ACC112 (cell line): ENCODE measurements around the gene KIAA0319L.

Experiments
- H2AFZ ChIP-seq: fragments of 200-600 bp; sonication (generic); one replicate; pipeline ENCODE4 v1.6.0; 2017; ENCODE audit warnings: antibody characterized with exemption, low read length; ENCODE audit not compliant: unreplicated experiment
- H3K27ac ChIP-seq: fragments of 200-600 bp; sonication (generic); 2 replicates; pipeline ENCODE4 v1.5.1; 2014; ENCODE audit warnings: low read depth, mild to moderate bottlenecking, antibody characterized with exemption, low read length, moderate library complexity
- H3K27me3 ChIP-seq: fragments of 200-600 bp; sonication (generic); 2 replicates; pipeline ENCODE4 v1.6.1; 2014; ENCODE audit warnings: mild to moderate bottlenecking, antibody characterized with exemption, low read length, moderate library complexity, mixed read lengths; ENCODE audit not compliant: insufficient read depth
- H3K36me3 ChIP-seq: fragments of 200-600 bp; sonication (generic); 2 replicates; pipeline ENCODE4 v1.6.1; 2016; ENCODE audit warnings: mild to moderate bottlenecking, antibody characterized with exemption, low read length, moderate library complexity, mixed read lengths; ENCODE audit not compliant: insufficient read depth
- H3K4me1 ChIP-seq: fragments of 200-600 bp; sonication (generic); one replicate; pipeline ENCODE4 v1.6.1; 2016; ENCODE audit warnings: low read length, mixed read lengths; ENCODE audit not compliant: insufficient read depth, unreplicated experiment, control insufficient read depth
- H3K4me3 ChIP-seq: fragments of 200-600 bp; sonication (generic); 2 replicates; pipeline ENCODE4 v1.5.1; 2014; ENCODE audit warnings: mild to moderate bottlenecking, low read depth, low read length
- H3K79me2 ChIP-seq: fragments of 200-600 bp; sonication (generic); one replicate; pipeline ENCODE4 v1.6.0; 2016; ENCODE audit warnings: low read length; ENCODE audit not compliant: control insufficient read depth, unreplicated experiment, insufficient read depth

Gene KIAA0319L

DNA sequence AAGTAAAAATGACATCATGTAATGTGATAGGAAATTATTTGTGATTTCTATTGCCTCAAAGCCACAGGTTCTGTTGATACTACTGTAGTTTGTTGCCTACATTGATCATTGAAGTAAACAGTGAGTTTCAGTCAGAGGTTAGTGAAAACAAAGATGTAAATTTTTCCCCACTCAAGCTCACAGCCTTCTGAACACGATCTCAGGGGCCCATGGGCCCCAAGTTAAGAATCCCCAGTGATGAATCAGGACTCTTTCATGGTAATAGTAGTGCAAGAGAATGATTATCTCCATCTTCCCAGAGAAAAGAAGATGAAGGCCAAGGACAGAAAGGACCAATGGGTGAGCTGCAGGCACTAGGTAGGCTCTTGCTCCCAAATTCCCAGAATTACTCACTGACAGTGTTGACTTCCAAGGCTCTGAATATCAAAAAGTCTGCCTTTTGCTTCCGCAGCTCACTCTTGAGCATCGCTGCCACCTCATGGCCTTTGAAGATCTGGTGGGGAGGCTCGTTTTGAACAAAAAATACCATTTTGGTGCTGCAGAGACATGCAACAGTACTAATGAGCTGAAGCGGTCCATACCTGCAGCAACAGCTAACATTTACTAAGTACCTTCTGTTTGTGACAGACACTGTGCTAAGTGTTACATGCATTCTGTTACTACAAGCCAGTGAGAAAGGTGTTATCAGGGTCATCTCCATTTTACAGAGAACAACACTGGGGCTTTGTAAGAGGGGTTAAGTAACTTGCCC is 113.3 kb downstream of the KIAA0319L start:
- H3K4me3 ChIP-seq, result no peak overlapping the region
- H3K27ac ChIP-seq, result no peak overlapping the region
- H3K36me3 ChIP-seq, result 0 out of 2 replicates have a peak, but pooled peaks cover 3% of the 10 kb centered on the region
- peaks cover 16% of the 10 kb centered on the region for H3K4me1 ChIP-seq
- no peaks in the 10 kb centered on the region for H3K79me2 ChIP-seq
- no peak overlapping the region for H2AFZ ChIP-seq
- no peaks in the 10 kb centered on the region for H3K27me3 ChIP-seq

DNA sequence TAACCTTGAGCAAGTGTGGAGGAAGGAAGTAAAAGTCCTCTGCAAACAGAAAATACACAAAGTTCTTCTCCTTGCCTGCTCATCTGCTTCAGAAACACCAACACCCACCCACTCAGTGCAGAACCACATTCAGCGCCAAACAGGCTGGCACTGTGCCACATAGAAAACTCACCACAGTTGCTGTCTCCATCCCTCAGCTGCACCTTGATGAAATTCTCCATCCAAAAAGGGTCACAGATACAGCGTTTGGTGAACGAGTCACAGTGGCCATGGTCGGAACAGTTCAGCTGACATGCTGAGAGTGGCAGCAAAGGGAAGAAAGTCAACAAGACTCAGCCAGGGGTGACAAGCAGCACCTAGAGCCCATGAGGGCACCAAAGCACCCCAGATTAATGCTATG is 114.5 kb downstream of the KIAA0319L start:
- Histone ChIP-seq H3K4me3 (no peak overlapping the region), H3K36me3 (0 out of 2 replicates have a peak, but pooled peaks cover 3% of the 10 kb centered on the region)

DNA sequence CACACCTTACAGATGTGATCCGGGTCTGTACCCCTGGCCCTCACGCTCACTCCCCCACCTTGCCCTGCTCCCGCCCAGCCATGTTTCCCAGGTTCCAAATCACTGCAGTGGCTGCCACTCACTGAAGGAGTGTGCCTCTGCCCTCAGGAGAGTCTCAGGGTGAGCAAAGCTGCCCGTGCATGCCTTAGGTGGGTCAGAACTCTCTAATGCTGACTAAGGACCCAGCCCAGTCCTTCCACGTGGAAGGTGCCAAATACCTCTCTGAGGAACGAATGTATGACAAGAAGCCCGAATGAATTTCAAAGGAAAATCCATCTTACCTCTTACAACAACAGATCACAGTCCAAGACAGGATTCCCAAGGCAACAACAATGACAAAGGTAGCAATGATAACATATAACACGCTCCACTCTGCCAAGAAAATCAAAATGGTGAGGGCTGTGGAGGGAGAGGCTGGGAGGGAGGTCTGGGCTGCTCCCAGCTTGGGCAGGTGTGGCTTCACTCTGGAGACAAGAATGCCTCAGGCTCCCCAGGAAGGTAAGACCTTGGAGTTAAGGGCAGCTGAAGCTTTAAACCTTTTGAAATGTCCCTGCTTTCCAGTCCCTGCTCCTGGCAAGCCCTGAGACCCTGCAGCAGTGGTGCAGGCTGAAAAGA is 115.2 kb downstream of the KIAA0319L start:
- H3K27ac ChIP-seq, result no peak overlapping the region
- H3K79me2 ChIP-seq, result no peaks in the 10 kb centered on the region
- H3K4me1 ChIP-seq, result no peaks in the 10 kb centered on the region
- no peak overlapping the region for H2AFZ ChIP-seq
- H3K27me3 ChIP-seq, result no peaks in the 10 kb centered on the region
- H3K4me3 ChIP-seq, result no peak overlapping the region
- 0 out of 2 replicates have a peak, but pooled peaks cover 3% of the 10 kb centered on the region for H3K36me3 ChIP-seq

More for the DNA sequence above, 114.5 kb downstream of the KIAA0319L start:
- H3K4me1 ChIP-seq, result peaks cover 6% of the 10 kb centered on the region
- H3K27ac ChIP-seq, result no peak overlapping the region
- no peak overlapping the region for H2AFZ ChIP-seq
- no peaks in the 10 kb centered on the region for H3K79me2 ChIP-seq
- H3K27me3 ChIP-seq, result no peaks in the 10 kb centered on the region

DNA sequence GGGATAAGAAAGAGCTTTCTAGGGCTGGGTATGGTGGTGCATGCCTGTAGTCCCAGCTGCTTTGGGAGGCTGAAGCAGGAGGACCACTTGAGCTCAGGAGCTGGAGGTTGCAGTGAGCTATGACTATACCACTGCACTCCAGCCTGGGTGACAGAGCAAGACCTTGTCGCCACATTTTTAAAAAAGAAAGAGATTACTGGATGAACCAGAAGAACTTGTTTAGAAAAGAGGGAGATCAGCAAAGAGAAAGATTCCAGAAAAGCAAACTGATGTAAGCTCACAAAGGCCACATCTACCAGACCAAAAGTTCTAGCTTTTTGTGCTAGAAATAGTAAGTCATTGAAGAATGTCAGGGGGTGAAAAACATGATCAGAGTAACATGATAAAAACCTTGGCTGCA is 117.6 kb downstream of the KIAA0319L start:
- H3K36me3 ChIP-seq, result 0 out of 2 replicates have a peak, but pooled peaks cover 3% of the 10 kb centered on the region
- no peak overlapping the region for H3K27ac ChIP-seq
- H3K79me2 ChIP-seq, result no peaks in the 10 kb centered on the region
- no peak overlapping the region for H3K4me3 ChIP-seq
- no peaks in the 10 kb centered on the region for H3K4me1 ChIP-seq
- no peak overlapping the region for H2AFZ ChIP-seq
- H3K27me3 ChIP-seq, result no peaks in the 10 kb centered on the region

DNA sequence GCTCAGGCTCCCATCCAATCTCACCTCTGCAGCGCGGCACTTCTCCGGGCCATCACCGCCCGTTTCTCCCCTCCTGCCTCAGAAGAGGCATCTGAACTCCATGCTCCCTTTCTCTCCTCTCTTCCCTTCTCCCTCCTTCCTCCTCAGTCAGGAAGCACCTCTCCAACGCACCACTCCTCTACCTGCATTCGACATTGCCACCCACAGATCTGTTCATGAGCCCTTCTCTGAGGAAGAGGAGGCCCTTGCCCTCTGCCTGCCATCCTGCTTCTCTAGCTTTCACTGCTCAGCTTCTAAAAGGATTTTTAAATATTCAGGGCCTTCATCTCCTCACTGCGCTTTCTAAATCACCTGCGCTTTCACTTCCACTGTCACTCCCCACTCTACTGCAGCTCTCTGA is 120.0 kb downstream of the KIAA0319L start:
- Histone ChIP-seq H3K27me3 (no peaks in the 10 kb centered on the region), H3K27ac (no peak overlapping the region), H3K4me3 (no peak overlapping the region), H3K36me3 (no peaks in the 10 kb centered on the region), H2AFZ (no peak overlapping the region), H3K4me1 (no peaks in the 10 kb centered on the region), H3K79me2 (no peaks in the 10 kb centered on the region)

DNA sequence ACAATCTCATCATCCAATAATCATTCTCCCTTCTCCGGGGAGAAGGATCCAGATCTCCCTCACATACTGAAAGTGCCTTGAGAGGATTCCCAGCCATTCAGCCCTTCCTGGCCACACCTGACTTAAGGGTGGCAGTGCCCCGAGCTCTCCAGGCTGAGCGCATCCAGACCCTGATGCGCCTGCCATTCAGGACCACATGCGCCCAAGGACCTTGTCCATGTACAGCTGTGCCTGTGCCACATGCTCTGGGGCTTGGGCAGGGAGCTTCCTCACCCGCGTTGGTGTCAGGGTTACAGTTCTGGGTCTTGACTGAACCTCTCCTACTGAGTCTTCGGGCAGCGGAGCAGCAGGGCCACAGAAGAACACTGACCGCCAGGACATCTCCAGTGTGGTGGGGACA is 121.1 kb downstream of the KIAA0319L start:
- Histone ChIP-seq H3K27me3 (no peaks in the 10 kb centered on the region), H3K4me3 (no peak overlapping the region), H2AFZ (no peak overlapping the region), H3K36me3 (no peaks in the 10 kb centered on the region), H3K4me1 (no peaks in the 10 kb centered on the region), H3K27ac (no peak overlapping the region), H3K79me2 (no peaks in the 10 kb centered on the region)

DNA sequence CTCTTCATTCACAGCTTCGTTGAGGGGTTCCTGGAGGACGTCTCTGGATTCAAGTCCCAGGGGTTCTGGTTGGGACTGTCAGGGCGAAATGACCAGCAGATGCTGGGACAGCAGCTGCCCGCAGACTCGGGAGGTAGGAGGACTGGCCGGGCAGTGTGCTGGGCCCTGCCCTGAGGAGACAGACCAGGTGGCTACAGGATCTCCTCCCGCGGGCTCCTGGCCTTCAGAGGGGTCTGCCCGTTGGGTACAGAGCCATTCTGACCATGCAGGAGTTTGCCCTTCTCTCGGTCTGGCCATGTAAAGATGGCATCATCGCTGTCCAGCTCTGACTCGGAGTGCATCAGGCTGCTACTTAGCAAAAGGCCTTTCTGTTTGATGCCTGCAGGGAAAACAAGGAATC is 122.5 kb downstream of the KIAA0319L start:
- no peaks in the 10 kb centered on the region for H3K79me2 ChIP-seq
- H3K4me3 ChIP-seq, result no peak overlapping the region
- H3K4me1 ChIP-seq, result no peaks in the 10 kb centered on the region
- H2AFZ ChIP-seq, result no peak overlapping the region
- H3K27me3 ChIP-seq, result no peaks in the 10 kb centered on the region
- no peaks in the 10 kb centered on the region for H3K36me3 ChIP-seq
- no peak overlapping the region for H3K27ac ChIP-seq

DNA sequence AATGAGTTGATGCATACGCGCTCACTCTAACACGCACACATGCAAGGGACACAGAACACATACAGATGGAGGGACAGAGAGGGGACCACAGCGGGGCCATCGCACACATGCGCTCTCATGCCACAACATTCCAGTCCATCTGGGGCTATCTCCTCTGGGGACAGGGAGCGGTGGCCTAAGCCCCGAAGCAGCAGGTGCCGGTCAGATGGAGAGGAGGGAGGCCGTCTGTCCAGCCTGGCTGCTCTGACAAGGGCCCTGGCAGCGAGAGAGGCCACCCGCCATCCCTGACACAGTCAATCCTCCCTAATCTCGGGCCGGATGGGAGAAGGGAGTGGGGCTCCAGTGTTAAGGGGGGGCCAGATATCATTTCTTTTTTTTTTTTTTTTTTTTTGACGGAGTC is 123.5 kb downstream of the KIAA0319L start:
- Histone ChIP-seq H3K4me1 (no peaks in the 10 kb centered on the region), H3K36me3 (no peaks in the 10 kb centered on the region)

DNA sequence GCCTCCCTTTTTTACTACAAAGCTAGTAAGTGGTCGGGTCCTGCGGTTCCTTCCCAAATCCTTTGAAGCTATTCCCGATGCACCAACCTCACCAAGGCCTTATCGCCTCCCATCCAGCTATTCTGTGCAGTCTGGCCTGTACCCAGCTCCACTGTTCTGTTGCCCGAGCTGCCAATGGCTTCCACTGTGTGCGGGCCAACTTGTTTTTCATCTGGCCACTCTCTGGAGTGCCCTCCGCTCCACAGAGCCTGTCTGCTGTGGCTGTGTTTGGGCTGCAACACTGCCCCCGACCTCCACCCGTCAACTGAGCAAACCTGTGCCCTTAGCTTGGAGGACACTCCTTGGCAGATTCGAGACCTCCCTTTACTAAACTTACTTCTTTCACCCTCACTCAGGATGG is 125.0 kb downstream of the KIAA0319L start:
- H3K27me3 ChIP-seq, result no peaks in the 10 kb centered on the region
- H3K27ac ChIP-seq, result no peak overlapping the region
- H3K4me1 ChIP-seq, result no peaks in the 10 kb centered on the region
- H3K79me2 ChIP-seq, result no peaks in the 10 kb centered on the region
- H3K36me3 ChIP-seq, result no peaks in the 10 kb centered on the region
- no peak overlapping the region for H3K4me3 ChIP-seq
- no peak overlapping the region for H2AFZ ChIP-seq

More for the DNA sequence above, 123.5 kb downstream of the KIAA0319L start:
- H3K4me3 ChIP-seq, result no peak overlapping the region
- H2AFZ ChIP-seq, result no peak overlapping the region
- H3K27ac ChIP-seq, result no peak overlapping the region
- H3K27me3 ChIP-seq, result no peaks in the 10 kb centered on the region
- no peaks in the 10 kb centered on the region for H3K79me2 ChIP-seq

DNA sequence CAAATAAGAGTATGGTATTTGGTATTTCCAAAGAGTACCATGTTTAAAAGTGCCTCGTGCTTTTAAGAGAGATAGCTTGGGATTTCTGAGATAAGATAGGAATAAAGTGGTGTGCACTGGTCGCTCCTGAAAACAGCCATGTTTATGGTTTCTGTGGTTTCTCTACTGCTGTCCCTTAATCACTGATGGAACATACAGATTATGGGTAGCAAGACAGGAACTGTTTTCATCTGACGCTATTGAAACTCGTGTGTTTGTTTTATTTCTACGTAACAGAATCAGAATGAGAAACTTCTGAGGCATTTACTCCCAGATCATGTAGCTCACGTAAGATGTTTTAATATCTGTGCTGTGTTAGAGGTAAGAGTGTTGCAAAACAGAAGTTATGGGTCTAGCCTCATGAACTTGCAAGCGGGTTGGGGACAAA is 126.0 kb downstream of the KIAA0319L start:
- Histone ChIP-seq H3K4me1 (no peaks in the 10 kb centered on the region), H3K27me3 (no peaks in the 10 kb centered on the region), H3K4me3 (no peak overlapping the region), H3K79me2 (no peaks in the 10 kb centered on the region), H2AFZ (no peak overlapping the region), H3K27ac (no peak overlapping the region), H3K36me3 (0 out of 2 replicates have a peak, but pooled peaks cover 3% of the 10 kb centered on the region)

DNA sequence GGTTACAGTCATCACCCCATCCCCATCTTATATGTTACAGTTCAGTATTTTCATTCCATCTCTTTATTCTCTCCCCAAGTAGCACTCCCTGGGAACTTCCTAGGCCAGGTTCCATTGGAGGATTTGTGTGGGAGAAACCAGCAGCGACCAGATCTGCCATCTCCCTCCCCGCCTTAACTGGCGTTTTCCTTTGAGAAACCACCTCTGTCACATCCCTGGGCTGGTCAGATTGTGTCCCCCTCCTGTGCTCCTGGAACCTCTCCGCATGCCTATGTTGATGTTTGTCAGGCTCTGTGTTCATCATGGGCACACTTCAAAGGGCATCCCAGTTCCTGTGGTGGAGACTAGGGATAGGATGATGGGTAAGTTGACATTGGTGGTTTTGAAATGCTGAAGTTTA is 126.4 kb downstream of the KIAA0319L start:
- H2AFZ ChIP-seq, result no peak overlapping the region
- no peak overlapping the region for H3K4me3 ChIP-seq
- H3K36me3 ChIP-seq, result 0 out of 2 replicates have a peak, but pooled peaks cover 3% of the 10 kb centered on the region
- H3K79me2 ChIP-seq, result no peaks in the 10 kb centered on the region
- H3K27ac ChIP-seq, result no peak overlapping the region
- H3K4me1 ChIP-seq, result no peaks in the 10 kb centered on the region
- no peaks in the 10 kb centered on the region for H3K27me3 ChIP-seq
